ENCODE data around the gene RNASEH2A. TPM values are rescaled to one million over a fixed set of nuclear protein-coding genes. Genes with fewer than 3 reads are reported as not detected.

RNASEH2A gene
- total and polyA plus RNA-seq, 11 donors = 0.63 to 8.6 (median 4.0) TPM

DNA sequence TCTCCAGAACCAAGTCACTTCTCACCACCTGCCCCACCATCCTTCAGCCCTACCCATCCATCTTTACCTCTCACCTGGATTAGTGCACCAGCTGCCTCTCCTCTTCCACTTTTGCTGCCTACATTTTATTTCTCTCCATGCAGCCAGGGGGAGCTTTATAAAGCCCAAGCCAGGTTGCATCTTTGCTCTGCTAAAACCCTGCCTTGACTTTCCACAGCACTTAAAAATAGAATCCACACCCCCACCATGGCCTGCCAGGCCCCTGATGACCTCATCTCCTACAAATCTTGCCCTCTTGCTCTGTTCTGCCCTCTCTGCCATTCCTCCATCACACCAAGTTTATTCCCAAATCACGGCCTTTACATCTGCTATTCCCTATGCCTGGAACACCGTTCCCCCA lies 32.8 kb upstream of the RNASEH2A start:
- no peak for TF ChIP-seq POLR2A (IDR thresholded peaks at IDR 0.05)
- TF ChIP-seq, protein P1, sequence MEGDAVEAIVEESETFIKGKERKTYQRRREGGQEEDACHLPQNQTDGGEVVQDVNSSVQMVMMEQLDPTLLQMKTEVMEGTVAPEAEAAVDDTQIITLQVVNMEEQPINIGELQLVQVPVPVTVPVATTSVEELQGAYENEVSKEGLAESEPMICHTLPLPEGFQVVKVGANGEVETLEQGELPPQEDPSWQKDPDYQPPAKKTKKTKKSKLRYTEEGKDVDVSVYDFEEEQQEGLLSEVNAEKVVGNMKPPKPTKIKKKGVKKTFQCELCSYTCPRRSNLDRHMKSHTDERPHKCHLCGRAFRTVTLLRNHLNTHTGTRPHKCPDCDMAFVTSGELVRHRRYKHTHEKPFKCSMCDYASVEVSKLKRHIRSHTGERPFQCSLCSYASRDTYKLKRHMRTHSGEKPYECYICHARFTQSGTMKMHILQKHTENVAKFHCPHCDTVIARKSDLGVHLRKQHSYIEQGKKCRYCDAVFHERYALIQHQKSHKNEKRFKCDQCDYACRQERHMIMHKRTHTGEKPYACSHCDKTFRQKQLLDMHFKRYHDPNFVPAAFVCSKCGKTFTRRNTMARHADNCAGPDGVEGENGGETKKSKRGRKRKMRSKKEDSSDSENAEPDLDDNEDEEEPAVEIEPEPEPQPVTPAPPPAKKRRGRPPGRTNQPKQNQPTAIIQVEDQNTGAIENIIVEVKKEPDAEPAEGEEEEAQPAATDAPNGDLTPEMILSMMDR (IDR thresholded peaks at IDR 0.05) = peak; percentile 11 to 59 (median 36)
- H3K4me3 ChIP-seq = no peak overlapping the region
- intact Hi-C loops (cut with DNase I) = no loop called here
- DNase-seq = peak in 3 of 5 donors; percentile 54 to 75 (median 59)
- H3K27ac ChIP-seq = peak overlapping the region; percentile 31 to 98 (median 92)
- 42 to 64% (median 55%) methylated on average over 2 of the region's 2 CpGs for WGBS, 4 donors
- H3K4me1 ChIP-seq = peaks cover 0 to 68% (median 26%) of the 10 kb centered on the region in 12 donors
- peaks cover 0 to 23% (median 5%) of the 10 kb centered on the region in 9 donors for H3K36me3 ChIP-seq
- H3K27me3 ChIP-seq = no peaks in the 10 kb centered on the region
- no peaks in the 10 kb centered on the region for H3K9me3 ChIP-seq
- peak; percentile 25 to 44 (median 34) for ATAC-seq

DNA sequence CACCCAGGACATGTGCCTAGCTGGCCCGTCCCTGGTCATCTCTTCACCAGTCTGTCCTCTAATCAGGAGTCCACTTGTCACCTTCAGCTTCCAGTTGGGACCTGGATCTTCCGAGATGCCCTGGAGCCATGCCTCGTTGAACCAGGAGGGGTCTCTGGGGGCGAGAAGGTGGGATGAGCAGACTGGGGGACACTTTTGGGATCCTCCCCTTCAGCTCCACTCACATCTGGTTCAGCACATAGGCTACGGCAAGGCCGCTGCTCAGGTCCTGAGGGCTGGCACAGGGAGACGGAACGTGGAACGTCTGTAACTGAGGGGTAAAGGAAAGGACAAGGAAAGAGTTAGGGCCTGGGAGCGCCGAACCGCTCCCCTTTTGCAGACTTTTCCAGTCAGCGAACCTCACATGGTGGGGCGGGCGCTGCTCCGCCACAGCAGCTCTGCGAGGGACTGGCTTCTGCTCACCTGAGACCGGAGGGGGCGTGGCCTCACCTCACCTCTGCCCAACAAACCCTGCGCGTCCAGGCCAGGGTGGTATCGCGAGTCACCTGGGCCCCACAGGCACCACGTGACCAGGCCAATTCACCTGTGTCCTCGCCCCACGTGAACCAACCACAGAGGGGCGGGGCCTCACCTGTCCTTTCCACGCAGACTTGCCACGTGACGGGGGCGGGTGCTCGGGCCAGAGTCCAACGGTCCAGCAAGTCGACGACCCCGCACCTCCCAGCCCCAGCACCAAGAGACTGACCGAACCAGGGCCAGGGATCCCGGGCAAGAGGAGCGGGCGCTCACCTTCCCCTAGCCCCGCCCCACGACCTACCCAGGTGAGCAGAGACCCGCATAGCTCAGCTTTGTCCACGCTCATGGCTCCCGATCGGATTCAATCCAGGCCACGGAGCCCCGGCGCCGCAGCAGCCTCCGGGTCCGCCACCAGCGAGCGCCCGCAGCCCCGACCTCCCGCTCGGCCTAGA lies 31.5 kb upstream of the RNASEH2A start, which contains the start of gene HOOK2:
Gene HOOK2, minus strand, starts transcription at position 965 of the 968 bp plus-strand sequence. Its CDS starts 103 bp downstream, at position 862.
- peaks cover 0 to 14% (median 5%) of the 10 kb centered on the region in 9 donors for H3K36me3 ChIP-seq
- peak in 1 of 4 donors; percentile 0 for ATAC-seq
- WGBS, 4 donors = 18 to 43% (median 21%) methylated on average over 21 to 58 of the region's 58 CpGs
- H3K27me3 ChIP-seq = no peaks in the 10 kb centered on the region
- peak within 1 kb of the TSS; percentile 82 to 98 (median 92) for H3K27ac ChIP-seq
- peak within 1 kb of the TSS; percentile 49 to 89 (median 74) for H3K4me3 ChIP-seq
- intact Hi-C loops (cut with DNase I) = loop anchor here in 2 of 10 donors (1.0 to 2.0 kb wide), 2 partner anchors 38 to 40 kb away; partner anchors contain the start of genes GET3 (in 1 of the 2) and TRIR (in 1 of the 2)
- TF ChIP-seq POLR2A (IDR thresholded peaks at IDR 0.05) = peak; percentile 49 to 59
- TF ChIP-seq, protein P1 (IDR thresholded peaks at IDR 0.05) = no peak
- peak in 3 of 5 donors; percentile 57 to 79 (median 66) for DNase-seq
- peaks cover 0 to 79% (median 38%) of the 10 kb centered on the region in 12 donors for H3K4me1 ChIP-seq
- no peaks in the 10 kb centered on the region for H3K9me3 ChIP-seq

DNA sequence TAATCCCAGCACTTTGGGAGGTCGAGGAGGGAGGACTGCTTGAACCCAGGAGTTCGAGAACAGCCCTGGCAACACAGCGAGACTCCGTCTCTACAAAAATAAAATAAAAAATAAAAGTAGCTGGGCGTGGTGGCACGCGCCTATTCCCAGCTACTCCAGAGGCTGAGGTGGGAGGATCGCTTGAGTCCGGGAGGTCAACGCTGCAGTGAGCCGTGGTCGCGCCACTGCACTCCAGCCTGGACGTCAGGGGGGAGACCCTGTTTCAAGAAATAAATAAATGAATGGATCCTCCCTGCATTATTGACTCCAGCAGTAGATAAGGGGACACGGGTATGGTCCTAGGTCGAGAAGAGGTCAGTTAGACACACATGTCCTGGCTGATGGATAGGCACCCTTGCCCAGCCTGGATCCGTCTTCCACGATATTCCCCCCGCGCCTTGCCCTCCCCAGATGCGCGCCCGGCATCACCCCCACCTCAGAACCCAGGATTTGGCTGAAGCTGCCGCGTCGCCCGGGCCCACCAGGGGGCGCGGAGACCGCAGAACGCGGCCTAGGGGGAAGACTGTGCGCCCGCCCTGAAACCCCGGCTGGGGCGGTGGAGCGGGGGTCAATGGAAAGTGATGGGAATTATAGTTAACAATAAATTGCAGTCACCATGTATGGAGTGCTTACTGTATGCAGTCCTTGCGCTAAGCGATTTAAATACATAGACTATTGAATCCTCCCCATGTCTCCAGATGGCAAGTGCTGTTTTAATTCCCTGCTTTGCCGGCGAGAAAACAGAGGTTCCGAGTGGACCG lies 29.0 kb upstream of the RNASEH2A start:
- TF ChIP-seq, protein P1 (IDR thresholded peaks at IDR 0.05) = peak; percentile 93 to 98 (median 97)
- TF ChIP-seq POLR2A (IDR thresholded peaks at IDR 0.05) = peak in 1 of 2 donors; percentile 15
- WGBS, 4 donors = 10 to 12% (median 11%) methylated on average over 43 of the region's 43 CpGs
- Histone ChIP-seq H3K9me3 (no peaks in the 10 kb centered on the region), H3K27me3 (no peaks in the 10 kb centered on the region), H3K27ac (peak overlapping the region; percentile 78 to 99 (median 94)), H3K4me1 (peaks cover 0 to 64% (median 49%) of the 10 kb centered on the region in 12 donors), H3K4me3 (peak overlapping the region; percentile 41 to 83 (median 68)), H3K36me3 (peaks cover 0 to 2% (median 0%) of the 10 kb centered on the region in 9 donors)
- ATAC-seq = peak; percentile 27 to 52 (median 40)
- DNase-seq = peak; percentile 83 to 91 (median 87)
- intact Hi-C loops (cut with DNase I) = loop anchor here (1.0 to 2.0 kb wide), 4 partner anchors 15 to 19 kb away; no protein-coding TSS in a partner anchor

Data from heart left ventricle (tissue), 16 donors.